Measurements from ENCODE around the gene RAD51B.

DNA sequence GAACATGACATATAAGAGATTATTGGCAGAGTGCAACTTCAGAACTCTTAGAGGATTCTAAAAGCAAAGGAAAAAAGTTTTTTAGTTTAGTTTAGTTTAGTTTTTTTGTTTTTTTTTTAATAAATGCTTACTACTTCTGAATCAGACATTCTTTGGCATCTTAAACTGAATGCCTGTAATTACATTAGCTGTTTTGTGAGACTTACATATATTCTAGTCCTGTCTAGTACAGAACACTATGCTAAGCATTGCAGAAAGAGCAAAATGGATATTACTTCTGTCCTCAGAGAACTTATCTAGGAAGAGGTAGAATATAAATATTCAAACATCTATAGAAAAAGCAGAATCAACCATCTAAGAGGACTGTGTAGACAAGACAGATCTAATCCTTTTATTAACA is 133.2 kb downstream of the RAD51B start:
- TF ChIP-seq FOXP2 (optimal IDR thresholded peaks at IDR 0.05; ENCODE audit: control extremely low read depth, extremely low read length, insufficient read depth), result no peak
- TF ChIP-seq POLR2AphosphoS5 (IDR thresholded peaks at IDR 0.05; ENCODE audit: borderline replicate concordance, low read depth, low read length), result no peak
- no peak for TF ChIP-seq EZH2 (IDR thresholded peaks at IDR 0.05)
